GM21423 (cell line): ENCODE results near the gene NFATC3.
A peak's percentile ranks its signal among the peaks of the same experiment; 100 is the strongest.

ENCODE experiments used
- ATAC-seq: cut with Tn5 transposase; IDR thresholded peaks from one replicate; pipeline ENCODE4 v1.9.1; 2021; ENCODE audit warnings: mild to moderate bottlenecking, moderate library complexity; ENCODE audit not compliant: unreplicated experiment

NFATC3 gene

GRCh38 chr16:68228652-68229051 is 143.5 kb downstream of the NFATC3 start:
- no peak for ATAC-seq

- ATAC-seq: no peak
Measured at GRCh38 chr16:68229431-68230175, 144.4 kb downstream of the NFATC3 start.

- no peak for ATAC-seq
Measured at GRCh38 chr16:68230176-68230571, 145.0 kb downstream of the NFATC3 start.

GRCh38 chr16:68230956-68231355 is 145.8 kb downstream of the NFATC3 start:
- no peak for ATAC-seq

GRCh38 chr16:68231384-68232136 is 146.4 kb downstream of the NFATC3 start:
- no peak for ATAC-seq

DNA sequence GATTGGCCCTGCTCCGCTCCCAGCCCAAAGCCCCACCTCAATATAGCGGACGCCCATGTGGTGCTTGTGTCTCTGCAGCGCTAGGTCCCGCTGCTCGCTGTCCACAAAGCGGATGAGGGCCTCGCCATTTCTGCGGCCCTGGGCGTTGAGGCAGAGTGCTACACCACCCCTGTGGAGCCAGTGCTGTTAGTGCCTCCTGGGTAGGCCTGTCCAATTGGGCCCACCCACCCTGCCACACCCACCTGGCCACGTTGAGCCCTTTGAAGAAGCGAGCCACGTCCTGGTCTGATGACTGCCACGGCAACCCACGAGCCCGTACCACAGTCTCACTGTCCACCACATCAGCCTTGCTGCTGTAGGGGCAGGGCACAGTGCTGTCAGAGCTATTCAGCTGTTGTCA is 147.2 kb downstream of the NFATC3 start:
- no peak for ATAC-seq

DNA sequence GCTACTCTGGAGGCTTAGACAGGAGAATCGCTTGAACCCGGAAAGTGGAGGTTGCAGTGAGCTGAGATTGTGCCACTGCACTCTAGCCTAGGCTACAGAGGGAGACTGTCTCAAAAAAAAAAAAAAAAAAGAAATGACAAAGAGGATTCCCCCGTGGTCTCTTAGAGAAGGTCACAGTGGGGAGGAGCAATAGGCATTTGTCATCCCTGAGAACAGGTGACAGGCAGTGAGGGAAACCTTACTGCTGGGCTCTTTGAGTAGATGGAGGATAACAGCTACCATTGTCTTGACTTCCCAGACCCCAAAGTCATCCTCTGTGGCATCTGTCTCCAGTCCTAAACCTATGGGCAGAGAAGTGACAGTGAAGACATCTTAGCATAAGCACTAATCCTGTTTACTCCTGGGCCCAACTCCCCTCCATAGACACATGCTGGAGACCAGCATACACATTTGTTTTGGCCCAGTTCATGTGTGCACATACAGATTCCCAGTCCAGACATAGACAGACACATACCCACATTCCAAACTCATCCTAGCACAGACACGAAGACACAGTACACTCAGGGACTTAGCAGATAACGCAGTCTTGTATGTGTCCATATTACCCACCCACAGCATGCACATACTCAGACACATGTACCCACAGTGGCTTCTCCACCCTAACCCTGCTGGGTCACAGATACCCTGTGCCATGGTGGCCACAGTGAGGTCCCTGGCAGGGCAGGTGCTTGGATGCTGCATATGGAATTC is 148.1 kb downstream of the NFATC3 start:
- ATAC-seq: no peak

DNA sequence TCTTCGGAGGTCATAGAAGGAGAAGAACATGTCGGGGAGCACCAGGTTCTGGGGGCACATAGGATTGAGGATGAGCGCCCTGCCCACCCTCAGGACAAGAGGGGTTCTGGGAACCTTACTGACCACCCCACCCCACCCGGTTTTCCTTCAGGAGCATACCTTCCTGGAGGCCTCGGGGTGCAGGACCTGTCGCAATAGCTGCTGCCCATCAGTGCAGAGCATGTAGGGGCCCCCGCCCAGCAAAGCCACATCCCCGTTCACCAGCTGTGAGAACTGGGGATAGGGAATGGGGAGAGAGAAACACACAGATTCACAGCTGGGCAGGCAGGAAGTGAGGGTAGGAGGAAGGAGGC is 148.6 kb downstream of the NFATC3 start:
- ATAC-seq: no peak

GRCh38 chr16:68234188-68235107 is 149.3 kb downstream of the NFATC3 start:
- ATAC-seq: no peak

GRCh38 chr16:68235108-68235886 is 150.1 kb downstream of the NFATC3 start:
- no peak for ATAC-seq

- no peak for ATAC-seq
Measured at GRCh38 chr16:68235887-68236136, 150.6 kb downstream of the NFATC3 start, which contains the start of gene ESRP2. Gene ESRP2, minus strand, starts transcription at chr16:68236127. Its CDS starts 82 bp downstream, at chr16:68236045.

DNA sequence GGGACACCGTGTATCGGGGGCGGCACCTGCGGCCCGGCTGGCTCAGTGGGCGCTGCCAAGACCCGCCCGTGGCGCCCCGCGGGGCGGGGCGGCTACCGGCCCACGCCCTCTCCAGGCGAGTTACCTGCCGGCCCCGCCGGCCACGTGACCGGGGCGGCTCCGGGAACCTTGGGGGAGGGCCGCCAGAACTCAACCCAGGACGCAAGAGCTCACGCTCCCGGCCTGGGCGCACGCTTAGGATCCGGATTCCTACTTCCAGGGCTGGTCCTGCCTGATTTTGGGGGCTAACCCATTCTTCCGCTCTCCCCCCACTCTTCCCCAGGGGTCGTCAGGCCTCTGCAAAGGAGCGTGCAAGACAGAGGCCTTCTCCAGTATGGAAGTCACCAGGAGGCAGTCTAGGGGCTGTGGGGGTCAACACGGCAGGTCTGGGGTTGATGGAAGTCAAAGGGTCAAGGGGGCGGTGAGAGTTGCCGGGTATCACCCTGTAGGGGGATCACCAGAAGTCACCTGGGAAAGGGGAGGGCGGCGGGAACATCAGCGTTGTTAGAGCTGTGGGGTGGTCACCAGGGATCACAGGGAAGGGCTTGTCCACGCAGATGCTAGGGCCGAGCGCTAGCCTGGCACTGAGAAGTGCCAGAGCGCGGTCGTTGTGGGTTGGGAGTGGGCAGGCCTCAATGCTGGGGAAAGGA is 151.1 kb downstream of the NFATC3 start:
- ATAC-seq: no peak

DNA sequence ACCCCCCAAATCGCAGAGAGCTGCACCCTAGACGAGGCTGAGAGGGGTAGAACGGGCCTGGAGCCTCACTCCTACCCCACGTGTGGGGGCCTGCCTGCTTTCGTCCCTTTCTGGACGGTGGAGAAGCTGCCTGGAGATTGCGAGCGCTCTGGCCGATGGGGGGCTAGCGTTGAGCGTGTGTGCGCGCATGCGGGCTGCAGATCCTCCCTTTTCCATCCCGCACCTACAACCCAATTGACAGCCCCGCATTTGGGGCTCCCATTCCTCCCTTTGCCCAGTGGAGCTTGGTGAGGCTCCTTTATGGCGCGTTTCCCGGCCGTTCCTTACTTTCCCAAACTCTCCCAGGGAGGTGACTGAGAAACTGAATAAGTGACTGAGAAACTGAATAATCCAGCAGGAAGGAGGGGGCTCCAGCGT is 151.7 kb downstream of the NFATC3 start:
- no peak for ATAC-seq

- peak; percentile 81 for ATAC-seq
Measured at GRCh38 chr16:68237243-68238028, 152.3 kb downstream of the NFATC3 start.

DNA sequence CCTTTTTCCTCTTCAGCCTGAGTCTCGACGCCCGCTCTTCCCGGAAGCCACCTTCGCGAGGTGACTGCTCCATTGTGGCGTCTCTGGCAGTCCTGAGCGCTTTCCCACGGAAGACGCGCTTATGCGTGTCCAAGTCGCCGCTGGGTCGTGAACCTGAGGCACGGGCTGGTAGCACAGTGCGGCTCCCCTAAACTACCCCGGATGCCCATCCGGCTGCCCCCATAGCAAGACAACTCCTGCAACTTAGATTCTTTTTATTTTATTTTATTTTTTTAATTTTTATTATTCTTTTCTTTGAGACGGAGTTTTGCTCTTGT is 152.8 kb downstream of the NFATC3 start:
- no peak for ATAC-seq

DNA sequence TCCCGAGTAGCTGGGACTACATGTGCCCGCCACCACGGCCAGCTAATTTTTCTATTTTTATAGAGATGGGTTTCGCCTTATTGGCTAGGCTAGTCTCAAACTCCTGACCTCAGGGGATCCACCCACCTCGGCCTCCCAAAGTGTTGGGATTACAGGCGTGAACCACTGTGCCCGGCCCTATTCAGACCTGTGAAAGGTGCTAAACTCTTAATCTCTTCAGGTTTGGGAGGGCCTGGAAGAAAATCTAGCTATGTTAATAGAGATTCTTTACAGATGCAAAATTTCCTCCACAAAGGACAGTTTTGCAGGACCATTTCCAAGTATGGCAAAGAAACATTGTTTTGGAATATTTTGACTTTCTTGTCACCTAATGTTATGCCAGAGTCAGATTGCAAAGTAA is 156.9 kb downstream of the NFATC3 start:
- ATAC-seq: no peak

DNA sequence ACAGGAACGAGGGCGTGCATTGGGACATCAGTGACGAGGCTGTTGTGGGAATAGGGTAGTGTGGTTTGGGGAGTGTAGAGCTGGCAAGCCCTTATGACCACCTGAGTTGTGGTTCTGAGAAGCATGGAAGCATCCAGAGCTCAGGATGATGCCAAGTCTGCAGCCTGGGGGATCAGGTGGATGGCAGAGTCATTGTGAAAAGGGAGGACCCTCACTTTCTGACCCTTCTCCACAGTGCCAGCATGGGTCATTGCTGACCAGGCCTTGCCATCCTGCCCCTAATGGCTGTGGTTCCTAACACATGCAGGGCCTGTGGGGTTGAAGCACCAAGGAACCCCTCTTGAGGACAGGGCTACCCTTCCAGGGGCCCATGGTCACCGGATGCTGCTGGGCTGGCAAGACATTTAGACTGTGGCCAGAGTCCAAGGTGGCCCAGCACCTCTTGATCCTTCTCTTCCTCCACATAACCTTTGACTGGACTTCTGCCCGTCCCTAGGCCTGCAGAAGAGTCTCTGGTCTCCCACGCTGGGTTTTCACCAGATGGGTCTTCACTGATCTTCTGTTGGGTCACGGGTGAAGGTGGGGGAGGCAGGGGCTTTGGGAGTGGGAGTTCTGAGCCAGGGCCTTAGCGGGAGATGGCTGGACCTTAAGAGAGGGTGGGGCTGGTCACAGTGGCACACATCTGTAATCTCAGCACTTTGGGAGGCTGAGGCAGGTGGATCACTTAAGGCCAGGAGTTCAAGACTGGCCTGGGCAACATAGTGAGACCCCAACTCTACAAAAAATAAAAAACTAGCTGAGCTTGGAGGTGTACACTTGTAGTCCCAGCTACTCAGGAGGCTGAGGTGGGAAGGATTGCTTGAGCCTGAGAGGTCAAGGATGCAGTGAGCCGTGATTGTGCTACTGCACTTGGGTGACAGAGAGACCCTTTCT is 158.0 kb downstream of the NFATC3 start:
- ATAC-seq: no peak

GRCh38 chr16:68244481-68244902 is 159.3 kb downstream of the NFATC3 start:
- peak; percentile 8 for ATAC-seq
